Measurements from ENCODE around the gene STMP1.

DNA sequence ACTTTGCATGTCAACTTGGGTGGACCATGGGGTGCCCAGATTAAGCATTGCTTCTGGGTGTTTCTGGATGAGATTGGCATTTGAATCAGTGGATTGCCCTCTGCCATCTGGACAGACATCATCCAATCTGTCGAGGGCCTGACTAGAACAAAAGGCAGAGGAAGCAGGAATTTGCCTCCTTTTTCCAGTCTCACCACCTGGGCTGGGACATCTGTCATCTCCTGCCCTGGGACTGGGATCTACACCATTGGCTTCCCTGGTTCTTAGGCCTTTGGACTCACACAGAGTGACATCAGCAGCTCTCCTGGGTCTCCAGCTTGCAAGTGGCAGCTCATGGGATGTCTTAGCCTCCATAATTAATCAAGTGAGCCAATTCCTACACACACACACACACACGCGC is 55.4 kb downstream of the STMP1 start:
- TF ChIP-seq, protein P1, sequence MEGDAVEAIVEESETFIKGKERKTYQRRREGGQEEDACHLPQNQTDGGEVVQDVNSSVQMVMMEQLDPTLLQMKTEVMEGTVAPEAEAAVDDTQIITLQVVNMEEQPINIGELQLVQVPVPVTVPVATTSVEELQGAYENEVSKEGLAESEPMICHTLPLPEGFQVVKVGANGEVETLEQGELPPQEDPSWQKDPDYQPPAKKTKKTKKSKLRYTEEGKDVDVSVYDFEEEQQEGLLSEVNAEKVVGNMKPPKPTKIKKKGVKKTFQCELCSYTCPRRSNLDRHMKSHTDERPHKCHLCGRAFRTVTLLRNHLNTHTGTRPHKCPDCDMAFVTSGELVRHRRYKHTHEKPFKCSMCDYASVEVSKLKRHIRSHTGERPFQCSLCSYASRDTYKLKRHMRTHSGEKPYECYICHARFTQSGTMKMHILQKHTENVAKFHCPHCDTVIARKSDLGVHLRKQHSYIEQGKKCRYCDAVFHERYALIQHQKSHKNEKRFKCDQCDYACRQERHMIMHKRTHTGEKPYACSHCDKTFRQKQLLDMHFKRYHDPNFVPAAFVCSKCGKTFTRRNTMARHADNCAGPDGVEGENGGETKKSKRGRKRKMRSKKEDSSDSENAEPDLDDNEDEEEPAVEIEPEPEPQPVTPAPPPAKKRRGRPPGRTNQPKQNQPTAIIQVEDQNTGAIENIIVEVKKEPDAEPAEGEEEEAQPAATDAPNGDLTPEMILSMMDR (IDR thresholded peaks at IDR 0.05; ENCODE audit: low read depth, low read length, poor library complexity, severe bottlenecking) = no peak
- TF ChIP-seq EZH2phosphoT487 (IDR thresholded peaks at IDR 0.05; ENCODE audit: borderline replicate concordance, low read length) = no peak

Data from DOHH2 (cell line).